ENCODE results near the gene ANKRD44. TPM values are rescaled to one million over a fixed set of nuclear protein-coding genes. Genes with fewer than 3 reads are reported as not detected.

ANKRD44 gene
- total RNA-seq, 1 experiment from 2014 or later = 2.4 TPM

DNA sequence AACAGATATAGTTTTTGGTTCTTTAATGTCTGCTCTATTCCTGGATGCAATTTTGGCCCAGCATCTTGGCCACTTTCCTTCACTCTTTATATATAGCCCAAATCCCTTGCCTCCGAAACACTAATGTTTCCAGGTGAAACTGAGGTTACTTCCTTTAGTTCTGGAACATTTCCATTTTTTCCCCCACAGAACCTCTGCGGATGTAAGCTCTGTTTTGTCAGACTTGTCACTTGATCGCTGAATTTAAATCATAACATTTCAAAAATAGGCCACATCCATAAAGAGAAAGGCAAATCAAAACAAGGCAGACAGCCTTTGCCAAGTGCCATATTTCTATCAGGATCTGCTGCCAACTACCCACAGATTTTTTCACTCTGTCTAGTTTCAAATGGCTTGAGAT, 115.1 kb downstream of the ANKRD44 start:
- CTCF ChIA-PET = no interaction called here
- Histone ChIP-seq H3K36me3 (ENCODE audit: low read depth, low read length) (no peaks in the 10 kb centered on the region; the same call in 1 of the 2 replicates), H3K27me3 (ENCODE audit: low read length) (no peaks in the 10 kb centered on the region), H3K9me2 (replicated peaks; ENCODE audit: low read length) (no peaks in the 10 kb centered on the region), H3K27ac (ENCODE audit: low read length) (no peak overlapping the region), H3K4me2 (ENCODE audit: low read length) (no peak overlapping the region), H3K4me3 (ENCODE audit: low read length) (no peak overlapping the region), H3K4me1 (ENCODE audit: insufficient read depth, low read length) (no peaks in the 10 kb centered on the region), H3K9ac (ENCODE audit: low read length) (no peak overlapping the region), H3F3A (ENCODE audit: low read length, unreplicated experiment) (no peaks in the 10 kb centered on the region), H3K9me3 (ENCODE audit: low read length) (no peaks in the 10 kb centered on the region), H4K20me1 (ENCODE audit: low read length) (no peaks in the 10 kb centered on the region), H2AFZ (ENCODE audit: low read length) (no peak overlapping the region), H3K79me2 (ENCODE audit: low read length) (no peaks in the 10 kb centered on the region)
- ATAC-seq = no peak
- POLR2A ChIA-PET (ENCODE audit: unreplicated experiment) = no interaction called here
- intact Hi-C loops (cut with micrococcal nuclease) = no loop called here
- DNase-seq = no peak
- no TSS peak for BruUV-seq (replicated peaks)
- no peak for TF ChIP-seq EZH2 (IDR thresholded peaks at IDR 0.05; ENCODE audit: low read length, unreplicated experiment)
- TF ChIP-seq, protein P1, sequence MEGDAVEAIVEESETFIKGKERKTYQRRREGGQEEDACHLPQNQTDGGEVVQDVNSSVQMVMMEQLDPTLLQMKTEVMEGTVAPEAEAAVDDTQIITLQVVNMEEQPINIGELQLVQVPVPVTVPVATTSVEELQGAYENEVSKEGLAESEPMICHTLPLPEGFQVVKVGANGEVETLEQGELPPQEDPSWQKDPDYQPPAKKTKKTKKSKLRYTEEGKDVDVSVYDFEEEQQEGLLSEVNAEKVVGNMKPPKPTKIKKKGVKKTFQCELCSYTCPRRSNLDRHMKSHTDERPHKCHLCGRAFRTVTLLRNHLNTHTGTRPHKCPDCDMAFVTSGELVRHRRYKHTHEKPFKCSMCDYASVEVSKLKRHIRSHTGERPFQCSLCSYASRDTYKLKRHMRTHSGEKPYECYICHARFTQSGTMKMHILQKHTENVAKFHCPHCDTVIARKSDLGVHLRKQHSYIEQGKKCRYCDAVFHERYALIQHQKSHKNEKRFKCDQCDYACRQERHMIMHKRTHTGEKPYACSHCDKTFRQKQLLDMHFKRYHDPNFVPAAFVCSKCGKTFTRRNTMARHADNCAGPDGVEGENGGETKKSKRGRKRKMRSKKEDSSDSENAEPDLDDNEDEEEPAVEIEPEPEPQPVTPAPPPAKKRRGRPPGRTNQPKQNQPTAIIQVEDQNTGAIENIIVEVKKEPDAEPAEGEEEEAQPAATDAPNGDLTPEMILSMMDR (conservative IDR thresholded peaks at IDR 0.05; ENCODE audit: low read depth, low read length) = no peak
- no peak for TF ChIP-seq EZH2phosphoT487 (IDR thresholded peaks at IDR 0.05; ENCODE audit: borderline replicate concordance, low read length)

DNA sequence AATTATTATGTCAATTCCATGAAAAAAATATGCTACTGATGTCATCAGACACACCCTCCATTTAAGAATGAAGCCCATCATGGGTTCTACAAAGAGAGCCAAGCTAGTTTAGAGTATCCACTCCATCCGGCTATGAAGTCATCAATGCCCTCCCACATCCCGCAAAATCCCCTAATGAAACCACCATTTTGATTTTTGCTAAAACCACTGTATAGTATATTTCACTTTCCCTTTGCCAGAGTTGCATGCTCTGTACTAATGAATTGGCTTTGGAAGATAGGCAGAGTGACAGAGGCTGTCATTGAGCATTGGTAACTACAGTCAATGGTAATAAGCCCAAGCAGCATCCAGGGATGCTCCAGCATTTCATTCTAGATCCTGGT, 118.6 kb downstream of the ANKRD44 start:
- no peak for ATAC-seq
- TF ChIP-seq EZH2phosphoT487 (IDR thresholded peaks at IDR 0.05; ENCODE audit: borderline replicate concordance, low read length) = no peak
- TF ChIP-seq, protein P1 (conservative IDR thresholded peaks at IDR 0.05; ENCODE audit: low read depth, low read length) = no peak
- no peak for TF ChIP-seq EZH2 (IDR thresholded peaks at IDR 0.05; ENCODE audit: low read length, unreplicated experiment)

DNA sequence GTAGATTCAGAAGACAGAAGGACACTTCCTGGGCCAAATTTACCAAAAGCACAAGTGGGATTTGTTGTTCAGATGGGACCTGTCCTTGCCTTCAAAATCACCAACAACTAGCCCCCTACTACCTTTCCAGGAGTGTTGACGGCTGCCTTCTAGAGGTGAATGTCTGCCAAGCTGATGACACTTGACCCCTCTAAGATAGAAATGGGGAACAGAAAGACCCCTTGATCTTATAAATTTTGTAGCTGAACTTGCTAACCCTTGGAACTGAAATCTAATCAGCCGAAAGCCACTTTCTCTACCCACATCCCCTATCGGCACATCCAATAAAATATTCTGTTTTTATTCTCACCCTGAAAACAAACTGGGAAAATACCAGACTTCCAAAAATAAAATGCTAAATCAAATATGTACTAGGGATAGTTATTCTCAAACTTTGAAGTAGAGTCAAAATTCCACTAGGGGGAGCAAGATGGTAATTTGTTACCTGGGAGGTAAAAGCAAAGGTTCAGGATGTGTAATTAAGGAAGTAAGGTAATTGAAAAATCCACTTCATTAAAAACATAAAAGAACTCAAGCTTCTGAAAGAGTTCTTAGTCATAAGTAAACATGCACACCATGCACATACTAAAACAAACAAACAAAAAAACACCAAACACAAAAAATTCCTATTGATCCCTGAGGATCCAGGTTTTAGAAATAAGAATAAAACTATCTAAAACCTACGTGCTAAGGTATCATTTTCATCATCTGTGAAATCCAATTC, 119.2 kb downstream of the ANKRD44 start:
- Histone ChIP-seq H3K79me2 (ENCODE audit: low read length) (no peaks in the 10 kb centered on the region), H3K4me3 (ENCODE audit: low read length) (no peak overlapping the region), H3K4me1 (ENCODE audit: insufficient read depth, low read length) (no peaks in the 10 kb centered on the region), H2AFZ (ENCODE audit: low read length) (no peak overlapping the region), H3K27ac (ENCODE audit: low read length) (no peak overlapping the region), H3K27me3 (ENCODE audit: low read length) (no peaks in the 10 kb centered on the region), H3K9me2 (replicated peaks; ENCODE audit: low read length) (no peaks in the 10 kb centered on the region), H3F3A (ENCODE audit: low read length, unreplicated experiment) (no peaks in the 10 kb centered on the region), H3K4me2 (ENCODE audit: low read length) (no peak overlapping the region), H3K36me3 (ENCODE audit: low read depth, low read length) (no peaks in the 10 kb centered on the region; the same call in 1 of the 2 replicates), H4K20me1 (ENCODE audit: low read length) (no peaks in the 10 kb centered on the region), H3K9me3 (ENCODE audit: low read length) (no peaks in the 10 kb centered on the region), H3K9ac (ENCODE audit: low read length) (no peak overlapping the region)
- peak; percentile 37 for ATAC-seq
- no TSS peak for BruUV-seq (replicated peaks)
- TF ChIP-seq EZH2phosphoT487 (IDR thresholded peaks at IDR 0.05; ENCODE audit: borderline replicate concordance, low read length) = no peak
- TF ChIP-seq, protein P1 (conservative IDR thresholded peaks at IDR 0.05; ENCODE audit: low read depth, low read length) = peak; percentile 88
- POLR2A ChIA-PET (ENCODE audit: unreplicated experiment) = no interaction called here
- intact Hi-C loops (cut with micrococcal nuclease) = loop anchor here (1.0 to 2.0 kb wide), 4 partner anchors 57 to 187 kb away; partner anchors contain the start of gene ANKRD44
- DNase-seq = peak; percentile 76
- CTCF ChIA-PET = interaction anchor here (0.6 kb wide), 1 partner anchor 17 kb away, joined by 4 read pairs; no protein-coding TSS in a partner anchor

More for the DNA sequence above, 118.6 kb downstream of the ANKRD44 start:
- Histone ChIP-seq H3K9ac (ENCODE audit: low read length) (no peak overlapping the region), H4K20me1 (ENCODE audit: low read length) (no peaks in the 10 kb centered on the region), H3K4me1 (ENCODE audit: insufficient read depth, low read length) (no peaks in the 10 kb centered on the region), H3K9me2 (replicated peaks; ENCODE audit: low read length) (no peaks in the 10 kb centered on the region), H3K79me2 (ENCODE audit: low read length) (no peaks in the 10 kb centered on the region), H3K27me3 (ENCODE audit: low read length) (no peaks in the 10 kb centered on the region), H3F3A (ENCODE audit: low read length, unreplicated experiment) (no peaks in the 10 kb centered on the region), H2AFZ (ENCODE audit: low read length) (no peak overlapping the region), H3K27ac (ENCODE audit: low read length) (no peak overlapping the region), H3K36me3 (ENCODE audit: low read depth, low read length) (no peaks in the 10 kb centered on the region; the same call in 1 of the 2 replicates), H3K4me2 (ENCODE audit: low read length) (no peak overlapping the region), H3K4me3 (ENCODE audit: low read length) (no peak overlapping the region), H3K9me3 (ENCODE audit: low read length) (no peaks in the 10 kb centered on the region)
- ChIA-PET POLR2A (ENCODE audit: unreplicated experiment) (no interaction called here), CTCF (interaction anchor here (0.6 kb wide), 1 partner anchor 17 kb away, joined by 4 read pairs; no protein-coding TSS in a partner anchor)
- intact Hi-C loops (cut with micrococcal nuclease) = loop anchor here (1.0 to 2.0 kb wide), 4 partner anchors 57 to 186 kb away; partner anchors contain the start of gene ANKRD44
- no TSS peak for BruUV-seq (replicated peaks)
- DNase-seq = no peak

Data from PC-3 (cell line).